HEK293 (cell line): Measurements from ENCODE around the gene MICU1.

ENCODE experiments used
- KLF16 ChIP-seq: fragments of 450-650 bp; formaldehyde crosslinking; IDR thresholded peaks from 2 replicates; pipeline ENCODE4 v1.5.1; 2017; ENCODE audit warnings: missing biosample characterization, missing genetic modification characterization
- RBAK ChIP-seq: fragments of 450-650 bp; formaldehyde crosslinking; IDR thresholded peaks from 2 replicates; pipeline ENCODE4 v1.5.1; 2016; ENCODE audit warnings: missing biosample characterization, missing genetic modification characterization
- ZNF138 ChIP-seq: fragments of 450-650 bp; formaldehyde crosslinking; IDR thresholded peaks from 2 replicates; pipeline ENCODE4 v1.5.1; 2016; ENCODE audit warnings: missing biosample characterization, missing genetic modification characterization, borderline replicate concordance
- ZNF24 ChIP-seq: fragments of 450-650 bp; formaldehyde crosslinking; IDR thresholded peaks from 2 replicates; pipeline ENCODE4 v1.5.1; 2016; ENCODE audit warnings: missing biosample characterization, missing genetic modification characterization
- ZNF274 ChIP-seq, 2 experiments: fragments of 200-500 bp in 1 of 2; fragments of 450-650 bp in 1 of 2; sonication (Bioruptor generic) in 1 of 2; formaldehyde crosslinking in 1 of 2; IDR thresholded peaks; 2 replicates each; pipeline versions ENCODE4 v1.5.1 to v1.6.1; 2014 to 2016; ENCODE audit warnings: borderline replicate concordance in 1 of 2, inconsistent platforms in 1 of 2, low read length in 1 of 2, missing biosample characterization in 1 of 2, missing genetic modification characterization in 1 of 2
- ZNF660 ChIP-seq: fragments of 450-650 bp; IDR thresholded peaks from 2 replicates; pipeline ENCODE4 v1.5.1; 2018; ENCODE audit warnings: missing biosample characterization, mild to moderate bottlenecking, missing genetic modification characterization
- TF ChIP-seq, protein P1 (sequence below): fragments of 450-650 bp; formaldehyde crosslinking; IDR thresholded peaks from 2 replicates; pipeline ENCODE4 v1.5.1; 2016; ENCODE audit warnings: missing biosample characterization, missing genetic modification characterization

DNA sequence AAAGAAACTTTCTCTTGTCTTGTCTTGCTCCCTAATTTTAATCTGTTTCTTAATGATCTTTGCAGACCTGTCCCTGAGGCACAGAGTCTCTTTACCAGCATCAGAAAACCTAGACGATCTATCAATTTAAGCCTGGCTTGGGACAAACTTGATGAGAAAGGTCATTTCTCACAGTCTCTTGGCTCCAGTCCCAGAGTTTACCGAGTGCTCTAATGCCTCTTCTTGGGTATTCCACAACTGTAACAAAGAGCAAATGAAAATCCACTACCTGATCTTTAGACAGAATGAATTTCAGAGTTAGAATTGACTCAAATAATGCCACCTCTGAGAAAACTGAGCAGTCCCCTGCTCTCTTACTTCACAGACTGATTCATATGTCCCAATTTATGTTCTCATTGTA is 164.8 kb downstream of the MICU1 start:
- TF ChIP-seq RBAK (tag by site-specific recombination) (no peak), KLF16 (tag by site-specific recombination) (no peak), ZNF660 (no peak), ZNF24 (tag by site-specific recombination) (no peak), ZNF138 (tag by site-specific recombination) (no peak), ZNF274 (IDR thresholded peaks at IDR 0.05; ENCODE audit: low read length) (no peak), ZNF274 (tag by site-specific recombination; IDR thresholded peaks at IDR 0.05; ENCODE audit: borderline replicate concordance) (no peak)
- TF ChIP-seq, protein P1, sequence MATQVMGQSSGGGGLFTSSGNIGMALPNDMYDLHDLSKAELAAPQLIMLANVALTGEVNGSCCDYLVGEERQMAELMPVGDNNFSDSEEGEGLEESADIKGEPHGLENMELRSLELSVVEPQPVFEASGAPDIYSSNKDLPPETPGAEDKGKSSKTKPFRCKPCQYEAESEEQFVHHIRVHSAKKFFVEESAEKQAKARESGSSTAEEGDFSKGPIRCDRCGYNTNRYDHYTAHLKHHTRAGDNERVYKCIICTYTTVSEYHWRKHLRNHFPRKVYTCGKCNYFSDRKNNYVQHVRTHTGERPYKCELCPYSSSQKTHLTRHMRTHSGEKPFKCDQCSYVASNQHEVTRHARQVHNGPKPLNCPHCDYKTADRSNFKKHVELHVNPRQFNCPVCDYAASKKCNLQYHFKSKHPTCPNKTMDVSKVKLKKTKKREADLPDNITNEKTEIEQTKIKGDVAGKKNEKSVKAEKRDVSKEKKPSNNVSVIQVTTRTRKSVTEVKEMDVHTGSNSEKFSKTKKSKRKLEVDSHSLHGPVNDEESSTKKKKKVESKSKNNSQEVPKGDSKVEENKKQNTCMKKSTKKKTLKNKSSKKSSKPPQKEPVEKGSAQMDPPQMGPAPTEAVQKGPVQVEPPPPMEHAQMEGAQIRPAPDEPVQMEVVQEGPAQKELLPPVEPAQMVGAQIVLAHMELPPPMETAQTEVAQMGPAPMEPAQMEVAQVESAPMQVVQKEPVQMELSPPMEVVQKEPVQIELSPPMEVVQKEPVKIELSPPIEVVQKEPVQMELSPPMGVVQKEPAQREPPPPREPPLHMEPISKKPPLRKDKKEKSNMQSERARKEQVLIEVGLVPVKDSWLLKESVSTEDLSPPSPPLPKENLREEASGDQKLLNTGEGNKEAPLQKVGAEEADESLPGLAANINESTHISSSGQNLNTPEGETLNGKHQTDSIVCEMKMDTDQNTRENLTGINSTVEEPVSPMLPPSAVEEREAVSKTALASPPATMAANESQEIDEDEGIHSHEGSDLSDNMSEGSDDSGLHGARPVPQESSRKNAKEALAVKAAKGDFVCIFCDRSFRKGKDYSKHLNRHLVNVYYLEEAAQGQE (tag by site-specific recombination): no peak
